ENCODE results near the gene ARHGAP32.

DNA sequence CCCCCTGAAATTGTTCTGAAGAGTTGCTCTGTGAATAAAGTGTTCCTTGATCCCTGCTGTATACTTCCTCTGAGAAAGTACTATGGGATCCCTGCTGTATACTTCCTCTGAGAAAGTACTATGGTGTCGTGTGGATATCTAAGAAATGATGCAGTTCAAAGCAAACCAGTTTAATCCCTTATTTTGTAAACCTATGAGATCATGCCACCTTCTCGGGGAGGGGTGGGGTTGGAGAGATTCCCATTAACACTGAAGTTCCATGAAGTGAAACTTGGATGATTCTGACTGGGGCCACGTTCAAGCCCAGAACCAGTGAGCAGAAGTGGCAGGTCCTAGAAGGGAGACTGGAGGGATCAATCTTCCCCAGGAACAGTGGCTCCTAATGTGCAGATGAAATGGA, 236.5 kb downstream of the ARHGAP32 start:
- TF ChIP-seq POLR2A (IDR thresholded peaks at IDR 0.05) (no peak), CTCF (IDR thresholded peaks at IDR 0.05) (no peak), POLR2AphosphoS5 (IDR thresholded peaks at IDR 0.05) (no peak)

Data from breast epithelium (tissue), 3 donors.